Mucosa of rectum (tissue), 2 donors: ENCODE data around the gene SEMA3C.

Experiments used
- H3K27ac ChIP-seq, 2 donors: one replicate each; pipeline ENCODE4 v1.7.0; 2013; ENCODE audit warnings: inconsistent platforms in 2 of 2, low read depth in 2 of 2, low read length in 2 of 2
- H3K27me3 ChIP-seq, 2 donors: one replicate each; pipeline ENCODE4 v1.7.0; 2013; ENCODE audit warnings: low read length in 2 of 2; ENCODE audit not compliant: control insufficient read depth in 2 of 2, insufficient read depth in 2 of 2
- H3K36me3 ChIP-seq, 2 donors: one replicate each; pipeline ENCODE4 v1.7.0; 2013; ENCODE audit warnings: low read length in 2 of 2; ENCODE audit not compliant: control insufficient read depth in 2 of 2, insufficient read depth in 2 of 2
- H3K4me1 ChIP-seq, 2 donors: one replicate each; pipeline ENCODE4 v1.7.0; 2013; ENCODE audit warnings: low read length in 2 of 2, mild to moderate bottlenecking in 1 of 2; ENCODE audit not compliant: control insufficient read depth in 2 of 2, insufficient read depth in 2 of 2
- H3K4me3 ChIP-seq, 2 donors: one replicate each; pipeline ENCODE4 v1.7.0; 2013; ENCODE audit warnings: low read length in 2 of 2
- H3K9ac ChIP-seq, 2 donors: one replicate each; pipeline ENCODE4 v1.7.0; 2013; ENCODE audit warnings: low read length in 2 of 2, low read depth in 1 of 2, mild to moderate bottlenecking in 1 of 2
- H3K9me3 ChIP-seq, 2 donors: one replicate each; pipeline ENCODE4 v1.7.0; 2013; ENCODE audit warnings: low read length in 2 of 2; ENCODE audit not compliant: control insufficient read depth in 2 of 2
- donor health status: healthy.
- donor health status: Normal muscosa, but diverticular disease.

The SEMA3C gene

DNA sequence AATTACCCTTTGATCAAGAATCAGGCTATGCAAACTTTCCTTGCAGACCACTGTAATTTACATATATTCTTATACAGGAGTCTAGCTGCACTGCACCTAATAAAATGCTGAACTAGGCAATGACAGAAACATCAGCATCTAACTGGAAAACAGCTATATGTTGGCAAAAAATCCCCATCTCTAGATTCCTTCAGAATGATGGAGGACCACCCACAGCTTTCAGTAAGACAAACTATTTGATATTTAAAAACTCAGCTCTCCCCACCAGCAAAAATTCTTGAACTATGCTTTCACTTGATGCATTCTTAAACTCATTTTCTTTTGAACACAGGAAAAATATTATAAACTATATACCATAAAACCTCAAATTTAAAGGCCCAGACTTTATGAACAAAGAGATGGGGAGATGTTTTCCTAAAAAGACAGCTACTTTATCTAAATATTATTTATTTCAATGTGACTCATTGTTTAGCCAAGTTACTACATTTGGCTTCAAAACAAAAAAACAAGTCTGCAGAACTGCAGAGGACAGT is 77.4 kb downstream of the SEMA3C start:
- H3K4me1 ChIP-seq, result peaks cover 0 to 2% of the 10 kb centered on the region in 2 donors
- H3K36me3 ChIP-seq, result no peaks in the 10 kb centered on the region
- H3K9ac ChIP-seq, result no peak overlapping the region
- no peak overlapping the region for H3K4me3 ChIP-seq
- no peak overlapping the region for H3K27ac ChIP-seq
- no peaks in the 10 kb centered on the region for H3K9me3 ChIP-seq
- no peaks in the 10 kb centered on the region for H3K27me3 ChIP-seq

DNA sequence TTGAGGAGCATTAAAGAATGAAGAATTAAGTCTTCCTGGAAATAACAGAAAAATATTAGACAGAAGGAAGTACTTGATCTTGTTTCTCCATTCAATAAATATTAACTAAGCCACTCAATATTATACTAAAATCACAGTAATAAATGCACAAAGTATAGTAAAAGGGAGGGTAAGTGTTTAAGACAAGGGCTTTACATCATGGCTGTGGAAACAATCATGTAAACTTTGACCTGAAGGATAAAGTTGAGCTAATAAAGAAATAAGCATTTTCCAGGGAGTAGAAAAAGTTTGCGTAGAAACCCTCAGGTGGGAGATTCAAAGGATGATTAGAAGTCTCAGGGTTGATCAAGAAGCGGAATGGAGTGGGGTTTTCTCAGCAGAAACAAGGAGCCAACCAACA is 78.2 kb downstream of the SEMA3C start:
- Histone ChIP-seq H3K27me3 (no peaks in the 10 kb centered on the region), H3K9me3 (no peaks in the 10 kb centered on the region), H3K36me3 (no peaks in the 10 kb centered on the region), H3K9ac (no peak overlapping the region), H3K4me1 (peaks cover 0 to 2% of the 10 kb centered on the region in 2 donors), H3K27ac (no peak overlapping the region), H3K4me3 (no peak overlapping the region)

DNA sequence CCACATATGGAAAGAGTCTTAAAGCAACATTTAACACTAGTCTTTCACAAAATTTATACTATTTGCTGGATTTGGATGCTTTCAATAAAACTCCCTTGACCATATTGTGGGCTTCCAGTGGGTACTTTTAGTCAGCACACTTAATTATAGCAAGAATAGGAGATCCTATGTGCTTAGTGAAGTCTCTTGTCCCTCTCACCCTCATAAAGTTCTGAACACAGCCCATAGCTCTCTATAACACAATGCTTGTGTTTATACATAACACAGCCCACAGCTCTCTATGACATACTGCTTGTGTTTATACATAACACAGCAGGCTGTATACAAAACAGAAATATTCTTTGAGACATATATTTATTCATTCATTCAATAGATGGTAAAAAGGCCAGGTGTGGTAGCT is 79.0 kb downstream of the SEMA3C start:
- H3K27ac ChIP-seq, result no peak overlapping the region
- H3K9ac ChIP-seq, result no peak overlapping the region
- H3K27me3 ChIP-seq, result no peaks in the 10 kb centered on the region
- no peaks in the 10 kb centered on the region for H3K36me3 ChIP-seq
- H3K9me3 ChIP-seq, result no peaks in the 10 kb centered on the region
- H3K4me1 ChIP-seq, result peaks cover 0 to 2% of the 10 kb centered on the region in 2 donors
- H3K4me3 ChIP-seq, result no peak overlapping the region

GRCh38 chr7:80838643-80839042 is 80.2 kb downstream of the SEMA3C start:
- no peak overlapping the region for H3K27ac ChIP-seq
- no peaks in the 10 kb centered on the region for H3K27me3 ChIP-seq
- no peaks in the 10 kb centered on the region for H3K9me3 ChIP-seq
- peaks cover 0 to 2% of the 10 kb centered on the region in 2 donors for H3K4me1 ChIP-seq
- H3K4me3 ChIP-seq, result no peak overlapping the region
- no peak overlapping the region for H3K9ac ChIP-seq
- no peaks in the 10 kb centered on the region for H3K36me3 ChIP-seq

- no peaks in the 10 kb centered on the region for H3K9me3 ChIP-seq
- no peaks in the 10 kb centered on the region for H3K4me1 ChIP-seq
- no peak overlapping the region for H3K9ac ChIP-seq
- H3K27me3 ChIP-seq, result no peaks in the 10 kb centered on the region
- H3K27ac ChIP-seq, result no peak overlapping the region
- H3K36me3 ChIP-seq, result no peaks in the 10 kb centered on the region
- no peak overlapping the region for H3K4me3 ChIP-seq
Measured at GRCh38 chr7:80837345-80837744, 81.5 kb downstream of the SEMA3C start.

GRCh38 chr7:80835251-80835650 is 83.6 kb downstream of the SEMA3C start:
- no peaks in the 10 kb centered on the region for H3K27me3 ChIP-seq
- no peak overlapping the region for H3K9ac ChIP-seq
- H3K4me1 ChIP-seq, result no peaks in the 10 kb centered on the region
- H3K9me3 ChIP-seq, result no peaks in the 10 kb centered on the region
- no peak overlapping the region for H3K4me3 ChIP-seq
- H3K27ac ChIP-seq, result no peak overlapping the region
- H3K36me3 ChIP-seq, result no peaks in the 10 kb centered on the region

GRCh38 chr7:80833289-80834268 is 85.3 kb downstream of the SEMA3C start:
- Histone ChIP-seq H3K4me3 (no peak overlapping the region), H3K36me3 (no peaks in the 10 kb centered on the region), H3K27me3 (no peaks in the 10 kb centered on the region), H3K4me1 (no peaks in the 10 kb centered on the region), H3K9me3 (no peaks in the 10 kb centered on the region), H3K9ac (no peak overlapping the region), H3K27ac (no peak overlapping the region)

- Histone ChIP-seq H3K4me3 (no peak overlapping the region), H3K27me3 (no peaks in the 10 kb centered on the region), H3K9ac (no peak overlapping the region), H3K27ac (no peak overlapping the region), H3K9me3 (no peaks in the 10 kb centered on the region), H3K4me1 (no peaks in the 10 kb centered on the region), H3K36me3 (no peaks in the 10 kb centered on the region)
Measured at GRCh38 chr7:80832006-80832405, 86.8 kb downstream of the SEMA3C start.

- Histone ChIP-seq H3K27me3 (no peaks in the 10 kb centered on the region), H3K4me1 (no peaks in the 10 kb centered on the region), H3K4me3 (no peak overlapping the region), H3K9ac (no peak overlapping the region), H3K36me3 (no peaks in the 10 kb centered on the region), H3K9me3 (no peaks in the 10 kb centered on the region), H3K27ac (no peak overlapping the region)
Measured at GRCh38 chr7:80830584-80831285, 88.1 kb downstream of the SEMA3C start.

DNA sequence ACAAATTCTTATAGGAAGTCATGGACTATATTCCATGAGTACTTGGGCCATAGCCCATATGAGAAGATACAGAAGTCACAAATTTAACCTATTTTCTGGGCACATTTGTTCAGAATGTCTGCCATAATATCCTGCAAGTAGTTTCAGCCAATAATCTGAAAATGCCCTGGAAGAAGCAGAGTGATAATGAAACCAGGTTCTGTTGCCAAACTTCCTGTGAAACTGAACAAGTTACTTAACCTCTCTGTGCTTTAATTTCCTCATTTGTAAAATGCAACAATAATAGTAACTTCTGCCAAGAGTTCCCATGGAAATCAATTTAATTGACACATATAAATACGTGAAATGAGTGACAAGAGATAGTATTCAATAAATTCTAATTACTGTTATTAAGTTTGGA is 88.8 kb downstream of the SEMA3C start:
- no peaks in the 10 kb centered on the region for H3K36me3 ChIP-seq
- H3K27me3 ChIP-seq, result no peaks in the 10 kb centered on the region
- no peak overlapping the region for H3K9ac ChIP-seq
- H3K9me3 ChIP-seq, result no peaks in the 10 kb centered on the region
- no peaks in the 10 kb centered on the region for H3K4me1 ChIP-seq
- no peak overlapping the region for H3K4me3 ChIP-seq
- H3K27ac ChIP-seq, result no peak overlapping the region
